Measurements from ENCODE around the gene TEAD4. TPM values are rescaled to one million over a fixed set of nuclear protein-coding genes. Genes with fewer than 3 reads are reported as not detected.

The TEAD4 gene
- total RNA-seq, 2 donors from 2014 or later: not detected

DNA sequence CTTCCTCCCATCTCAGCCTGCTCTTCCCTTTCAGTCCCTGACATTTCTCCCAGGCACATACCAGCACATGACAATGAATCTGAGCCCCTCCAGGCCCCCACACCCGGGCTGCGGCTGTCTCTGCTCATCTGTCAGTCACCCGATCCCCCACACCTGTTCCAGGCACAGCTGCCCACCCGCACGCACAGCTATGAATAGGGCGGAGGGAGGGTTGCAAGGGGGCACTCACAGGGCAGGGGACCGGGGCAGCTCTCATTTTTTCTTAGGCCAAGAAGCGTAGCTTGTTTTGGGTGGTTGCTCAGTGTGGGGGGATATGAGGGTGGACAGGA, 74.3 kb downstream of the TEAD4 start:
- Mint-ChIP-seq H3K4me1 (no peaks in the 10 kb centered on the region), H3K27me3 (peaks cover 13% of the 10 kb centered on the region), H3K36me3 (ENCODE audit: low read depth) (no peaks in the 10 kb centered on the region), H3K27ac (no peak overlapping the region), H3K4me3 (no peak overlapping the region)
- no peaks in the 10 kb centered on the region for H3K9me3 ChIP-seq (ENCODE audit: control insufficient read depth, low read length, poor library complexity, severe bottlenecking)
- ATAC-seq: no peak
- no peak for DNase-seq

DNA sequence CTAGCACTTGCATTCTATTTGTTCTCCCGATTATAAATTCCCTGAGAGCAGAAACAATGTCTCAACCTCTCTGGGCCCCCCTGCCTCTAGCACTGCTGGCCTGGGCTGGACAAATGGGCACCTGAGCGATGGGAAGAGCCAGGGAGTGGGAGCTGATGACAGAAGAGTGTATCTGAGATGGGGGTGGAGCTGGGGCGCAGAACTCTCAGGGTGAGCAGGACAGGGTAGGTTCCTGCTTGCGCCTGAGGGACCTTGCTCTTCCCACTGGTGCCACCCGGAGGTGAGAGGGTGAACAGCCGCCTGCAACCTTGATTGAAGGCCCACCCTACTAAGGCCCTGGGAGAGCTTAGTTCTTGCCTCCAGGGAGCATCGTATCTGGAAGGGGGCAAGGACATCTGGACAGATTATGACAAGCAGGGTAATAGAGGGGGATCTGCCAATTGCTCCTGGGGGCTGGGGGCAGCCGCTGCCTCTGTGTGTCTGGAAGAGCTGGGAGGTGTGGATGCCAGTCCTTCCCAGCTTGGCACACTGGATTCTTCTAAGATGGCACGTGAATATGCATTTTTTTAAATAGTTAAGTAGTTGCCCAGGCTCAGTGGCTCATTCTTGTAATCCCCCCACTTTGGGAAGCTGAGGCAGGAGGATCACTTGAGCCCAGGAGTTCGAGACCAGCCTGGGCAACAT, 75.0 kb downstream of the TEAD4 start:
- DNase-seq: no peak
- no peaks in the 10 kb centered on the region for H3K4me1 Mint-ChIP-seq
- no peaks in the 10 kb centered on the region for H3K9me3 ChIP-seq (ENCODE audit: control insufficient read depth, low read length, poor library complexity, severe bottlenecking)
- no peak overlapping the region for H3K27ac Mint-ChIP-seq
- H3K27me3 Mint-ChIP-seq: peaks cover 18% of the 10 kb centered on the region
- no peak overlapping the region for H3K4me3 Mint-ChIP-seq
- ATAC-seq: peak; percentile 48
- no peaks in the 10 kb centered on the region for H3K36me3 Mint-ChIP-seq (ENCODE audit: low read depth)

DNA sequence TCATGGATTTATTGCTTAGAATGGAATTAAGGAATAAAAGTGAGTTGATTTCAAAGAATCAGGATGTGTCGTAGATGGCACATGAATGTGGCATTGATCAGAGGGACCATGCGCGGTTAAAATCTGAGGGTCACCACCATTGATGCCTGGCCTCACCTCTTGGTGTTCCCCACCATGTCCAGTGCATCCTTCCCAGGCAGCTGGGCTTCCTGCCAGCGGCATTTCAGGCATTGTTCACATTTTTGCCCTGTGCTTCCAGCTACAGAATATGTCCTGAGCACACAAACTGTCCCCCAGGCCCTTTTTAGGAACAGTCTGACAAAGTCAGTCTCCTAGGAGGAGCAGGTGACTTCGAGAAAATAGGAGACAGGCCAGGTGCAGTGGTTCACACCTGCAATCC, 76.0 kb downstream of the TEAD4 start:
- peaks cover 24% of the 10 kb centered on the region for H3K27me3 Mint-ChIP-seq
- no peak for DNase-seq
- ATAC-seq: no peak
- H3K27ac Mint-ChIP-seq: no peak overlapping the region
- no peak overlapping the region for H3K4me3 Mint-ChIP-seq
- H3K4me1 Mint-ChIP-seq: no peaks in the 10 kb centered on the region
- no peaks in the 10 kb centered on the region for H3K36me3 Mint-ChIP-seq (ENCODE audit: low read depth)
- H3K9me3 ChIP-seq (ENCODE audit: control insufficient read depth, low read length, poor library complexity, severe bottlenecking): no peaks in the 10 kb centered on the region

DNA sequence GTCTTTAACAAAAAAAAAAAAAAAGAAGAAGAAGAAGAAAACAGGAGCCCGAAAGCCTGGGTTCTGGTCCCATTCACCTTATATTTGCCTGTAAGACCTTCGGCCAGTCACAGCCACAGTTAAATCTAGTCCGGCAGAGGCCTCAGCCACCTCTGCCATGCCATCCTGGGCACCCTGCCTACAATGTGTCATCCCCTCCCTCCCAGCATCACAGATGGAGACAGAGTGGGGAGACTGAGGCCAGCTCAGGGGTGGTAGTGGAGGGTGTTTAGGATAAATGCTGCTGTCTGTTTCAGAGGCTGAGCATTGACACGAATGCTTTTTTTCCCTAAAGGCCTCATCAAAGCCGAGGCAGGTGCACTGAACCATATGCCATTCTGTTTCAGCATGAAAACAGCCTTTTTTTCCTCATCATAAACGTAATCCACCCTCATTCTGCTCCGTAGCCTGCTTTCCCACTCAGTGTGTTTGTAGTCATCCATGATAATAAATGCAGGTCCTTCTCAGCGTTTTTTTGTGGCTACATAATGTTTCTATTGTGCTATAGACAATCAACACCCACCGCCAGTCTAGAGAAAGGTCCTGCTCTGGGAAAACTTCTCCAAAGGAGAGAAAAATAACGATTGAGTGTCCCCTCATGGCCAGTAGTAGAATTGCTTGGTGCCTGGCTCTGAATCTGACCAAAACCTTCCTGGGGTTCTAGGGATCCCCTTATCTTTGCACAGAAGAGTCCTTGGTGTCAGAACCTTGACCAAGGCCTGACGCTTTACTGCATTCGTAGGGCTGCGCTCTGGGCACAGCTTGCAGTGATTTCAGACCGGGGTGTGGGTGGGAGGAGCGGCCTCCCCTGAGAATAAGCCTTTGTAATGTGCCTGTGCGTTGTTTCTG, 76.9 kb downstream of the TEAD4 start:
- DNase-seq (no peak), ATAC-seq (no peak)
- H3K4me3 Mint-ChIP-seq: no peak overlapping the region

DNA sequence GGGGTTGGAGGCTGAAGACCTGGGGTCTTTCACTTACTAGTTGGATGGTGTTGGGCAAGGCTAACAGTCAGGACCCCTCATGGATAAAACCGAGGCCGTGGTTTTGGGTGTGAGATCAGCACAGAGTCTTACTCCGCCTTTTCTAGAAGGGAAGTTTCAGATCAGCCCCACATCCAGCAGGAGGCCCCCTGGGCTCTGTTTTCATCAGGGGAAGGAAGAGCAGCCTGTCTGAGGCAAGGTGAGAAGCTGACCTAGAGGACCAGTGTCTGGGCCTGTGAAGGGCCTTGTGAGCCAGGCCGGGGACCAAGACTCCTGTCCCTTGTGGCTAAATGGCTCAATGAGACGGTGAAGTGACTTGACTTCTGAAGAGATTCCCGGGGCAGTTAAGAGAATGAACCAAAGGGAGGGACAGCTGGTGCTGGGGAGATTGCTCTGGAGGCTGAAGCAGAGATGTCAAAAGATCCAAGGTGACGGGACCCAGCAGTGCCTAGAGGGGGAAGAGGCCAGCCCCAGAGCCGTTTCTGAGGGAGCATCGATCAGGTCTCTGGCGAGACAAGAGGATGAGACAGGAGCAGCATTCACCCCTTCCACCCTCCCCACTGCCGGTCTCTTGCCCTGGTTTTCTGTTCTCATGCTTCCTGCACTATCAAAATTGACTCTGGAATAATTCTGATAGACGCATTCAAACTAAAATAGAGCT, 77.9 kb downstream of the TEAD4 start:
- Mint-ChIP-seq H3K4me3 (no peak overlapping the region), H3K36me3 (ENCODE audit: low read depth) (no peaks in the 10 kb centered on the region), H3K27ac (peak overlapping the region; percentile 82), H3K4me1 (no peaks in the 10 kb centered on the region), H3K27me3 (peaks cover 30% of the 10 kb centered on the region)
- no peak for ATAC-seq
- no peak for DNase-seq
- no peaks in the 10 kb centered on the region for H3K9me3 ChIP-seq (ENCODE audit: control insufficient read depth, low read length, poor library complexity, severe bottlenecking)

More for the DNA sequence above, 76.9 kb downstream of the TEAD4 start:
- Mint-ChIP-seq H3K27me3 (peaks cover 25% of the 10 kb centered on the region), H3K4me1 (no peaks in the 10 kb centered on the region), H3K27ac (peak overlapping the region; percentile 82), H3K36me3 (ENCODE audit: low read depth) (no peaks in the 10 kb centered on the region)
- no peaks in the 10 kb centered on the region for H3K9me3 ChIP-seq (ENCODE audit: control insufficient read depth, low read length, poor library complexity, severe bottlenecking)

DNA sequence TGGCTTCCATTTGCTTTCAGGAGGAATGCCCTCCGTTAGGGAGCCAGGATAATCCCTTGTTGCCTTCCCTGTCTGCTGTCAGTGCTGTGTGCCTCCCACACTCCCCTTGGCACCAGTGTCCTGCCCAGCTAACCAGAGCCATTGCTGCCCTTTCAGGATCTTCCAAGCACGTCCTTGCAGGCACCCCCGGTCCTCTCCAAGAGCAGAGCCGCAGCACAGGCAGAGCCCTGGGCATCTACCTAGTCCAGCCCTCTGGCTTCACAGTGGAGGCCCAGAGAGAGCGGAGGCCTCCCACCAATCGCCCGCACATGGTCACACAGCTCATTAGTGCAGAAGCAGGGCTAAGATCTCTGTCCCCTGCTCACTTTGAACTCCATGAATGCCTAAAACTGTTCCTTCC, 79.0 kb downstream of the TEAD4 start:
- Mint-ChIP-seq H3K4me1 (peaks cover 2% of the 10 kb centered on the region), H3K27ac (no peak overlapping the region), H3K4me3 (no peak overlapping the region), H3K27me3 (peaks cover 37% of the 10 kb centered on the region), H3K36me3 (ENCODE audit: low read depth) (no peaks in the 10 kb centered on the region)
- ATAC-seq (no peak), DNase-seq (no peak)
- no peaks in the 10 kb centered on the region for H3K9me3 ChIP-seq (ENCODE audit: control insufficient read depth, low read length, poor library complexity, severe bottlenecking)

DNA sequence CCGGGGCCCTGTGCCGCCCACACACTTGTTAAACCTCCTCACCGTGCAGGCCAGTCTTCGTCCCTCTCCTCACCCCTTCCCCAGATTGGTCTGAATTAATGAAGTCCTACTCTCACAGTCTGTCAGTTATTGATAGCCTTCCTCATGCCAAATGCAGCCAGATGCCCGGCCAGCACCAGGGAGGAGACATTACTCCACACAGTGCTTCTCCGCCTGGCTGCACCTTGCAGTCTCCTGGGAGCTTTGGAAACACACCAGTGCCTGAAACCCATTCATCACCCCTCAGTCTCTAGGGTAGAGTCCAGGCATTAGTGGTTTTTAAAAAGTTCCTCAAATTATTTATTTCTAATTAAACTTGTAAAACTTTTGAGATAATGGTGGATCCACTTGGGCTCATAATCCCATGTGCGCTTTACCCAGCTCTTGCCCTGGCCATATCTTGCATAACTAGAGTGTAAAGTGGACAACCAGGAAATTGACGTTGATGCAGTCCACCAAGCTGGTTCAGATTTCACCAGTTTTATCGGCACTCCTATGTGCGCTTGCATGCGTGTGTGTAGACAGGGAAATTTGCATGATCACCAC, 79.8 kb downstream of the TEAD4 start:
- DNase-seq: no peak
- no peaks in the 10 kb centered on the region for H3K9me3 ChIP-seq (ENCODE audit: control insufficient read depth, low read length, poor library complexity, severe bottlenecking)
- no peak overlapping the region for H3K4me3 Mint-ChIP-seq
- H3K27me3 Mint-ChIP-seq: peaks cover 39% of the 10 kb centered on the region
- peaks cover 2% of the 10 kb centered on the region for H3K4me1 Mint-ChIP-seq
- H3K36me3 Mint-ChIP-seq (ENCODE audit: low read depth): no peaks in the 10 kb centered on the region
- no peak overlapping the region for H3K27ac Mint-ChIP-seq
- ATAC-seq: no peak

DNA sequence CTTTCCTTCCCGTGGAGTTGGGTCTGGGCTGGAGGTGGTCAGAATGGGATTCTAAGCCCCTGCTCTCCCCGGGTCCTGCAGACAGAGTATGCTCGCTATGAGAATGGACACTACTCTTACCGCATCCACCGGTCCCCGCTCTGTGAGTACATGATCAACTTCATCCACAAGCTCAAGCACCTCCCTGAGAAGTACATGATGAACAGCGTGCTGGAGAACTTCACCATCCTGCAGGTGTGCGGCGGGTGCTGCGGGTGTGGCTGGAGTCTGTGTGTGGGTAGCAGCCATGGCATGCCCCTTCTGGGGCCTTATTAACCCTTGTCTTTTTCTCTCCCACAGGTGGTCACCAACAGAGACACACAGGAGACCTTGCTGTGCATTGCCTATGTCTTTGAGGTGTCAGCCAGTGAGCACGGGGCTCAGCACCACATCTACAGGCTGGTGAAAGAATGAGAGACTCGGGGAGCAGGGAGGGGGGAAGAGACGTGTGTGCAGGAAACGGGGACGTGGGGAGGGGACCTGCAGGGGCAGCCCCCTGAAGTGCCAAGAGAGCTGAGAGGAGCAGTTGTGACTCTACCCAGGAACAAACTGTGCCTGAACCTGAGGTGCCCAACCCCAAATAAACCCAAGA, 80.9 kb downstream of the TEAD4 start:
- no peak overlapping the region for H3K27ac Mint-ChIP-seq
- H3K4me1 Mint-ChIP-seq: peaks cover 2% of the 10 kb centered on the region

DNA sequence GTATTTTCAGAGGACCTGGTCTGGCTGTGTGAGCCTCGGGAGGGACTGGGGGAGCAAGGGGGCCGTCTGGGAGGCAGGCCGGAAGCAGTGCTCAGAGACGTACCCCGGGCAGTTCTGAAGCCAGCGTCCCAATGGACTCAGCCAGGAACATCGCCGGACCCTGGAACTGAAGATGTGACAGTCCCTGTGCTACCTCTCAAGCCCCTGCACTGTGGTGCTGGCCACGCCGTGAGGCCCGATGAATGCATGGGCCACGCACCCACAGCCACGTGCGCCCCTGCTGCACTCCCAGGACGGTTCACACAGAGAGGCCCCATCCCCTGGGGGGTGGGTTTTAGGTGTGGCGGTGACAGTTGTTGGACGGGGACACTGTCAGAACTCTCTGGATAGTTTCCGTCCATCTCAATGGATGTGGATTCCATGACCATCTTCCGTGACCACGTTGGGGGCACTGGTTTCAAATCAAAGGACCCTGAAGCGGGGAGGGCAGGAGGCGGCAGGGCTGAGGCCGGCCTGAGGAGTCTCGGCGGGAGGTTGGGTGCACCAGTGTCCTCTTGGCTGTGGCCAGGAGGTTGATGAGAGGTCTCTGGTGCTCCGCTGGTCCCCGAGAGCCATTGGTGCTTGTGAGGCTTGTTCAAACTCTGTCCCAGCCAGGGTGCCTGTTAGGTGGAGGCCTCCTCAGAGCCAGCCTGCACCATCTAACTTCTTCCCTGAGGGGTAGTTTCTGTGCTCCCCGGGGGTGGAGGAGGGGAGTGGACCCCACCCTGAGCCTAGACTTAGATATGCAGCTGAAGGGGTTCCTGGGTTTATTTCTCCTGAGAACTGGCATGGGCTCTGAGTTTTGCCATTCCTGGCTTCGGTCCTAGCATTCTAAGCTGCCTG, 81.7 kb downstream of the TEAD4 start:
- Mint-ChIP-seq H3K4me3 (no peak overlapping the region), H3K4me1 (peaks cover 2% of the 10 kb centered on the region), H3K27me3 (peaks cover 45% of the 10 kb centered on the region), H3K36me3 (ENCODE audit: low read depth) (no peaks in the 10 kb centered on the region), H3K27ac (no peak overlapping the region)
- ATAC-seq (no peak), DNase-seq (no peak)
- no peaks in the 10 kb centered on the region for H3K9me3 ChIP-seq (ENCODE audit: control insufficient read depth, low read length, poor library complexity, severe bottlenecking)

More for the DNA sequence above, 80.9 kb downstream of the TEAD4 start:
- Mint-ChIP-seq H3K36me3 (ENCODE audit: low read depth) (no peaks in the 10 kb centered on the region), H3K27me3 (peaks cover 44% of the 10 kb centered on the region), H3K4me3 (no peak overlapping the region)
- no peaks in the 10 kb centered on the region for H3K9me3 ChIP-seq (ENCODE audit: control insufficient read depth, low read length, poor library complexity, severe bottlenecking)
- ATAC-seq (no peak), DNase-seq (no peak)

DNA sequence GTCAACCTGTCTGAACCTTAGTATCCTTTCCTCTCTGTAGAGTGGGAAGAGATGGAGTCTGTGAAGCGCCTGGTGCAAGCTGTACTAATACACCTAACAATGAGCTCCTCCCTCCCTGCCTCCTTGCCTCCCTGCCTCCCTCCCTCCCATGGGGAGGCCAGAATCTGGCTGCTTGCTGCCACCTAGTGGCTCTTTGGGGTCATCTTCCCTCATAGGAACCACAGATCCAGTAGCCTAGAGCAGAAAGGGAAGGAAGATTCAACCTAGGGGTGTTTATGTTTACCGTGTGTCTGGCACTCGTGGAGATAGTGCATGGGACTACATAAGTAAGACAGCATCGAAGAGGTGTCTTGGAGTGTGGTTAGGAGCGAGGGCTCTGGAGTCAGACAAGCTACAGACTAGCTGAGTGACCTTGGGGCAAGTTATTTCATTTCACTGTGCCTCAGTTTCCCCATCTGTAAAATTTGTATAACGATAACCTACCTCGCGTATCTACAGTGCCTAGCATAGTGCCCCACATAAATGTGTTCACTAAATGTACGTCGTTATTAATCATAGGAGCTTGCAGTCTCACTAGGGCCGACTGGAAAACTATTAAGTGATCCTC, 82.5 kb downstream of the TEAD4 start:
- Mint-ChIP-seq H3K36me3 (ENCODE audit: low read depth) (no peaks in the 10 kb centered on the region), H3K4me1 (peaks cover 2% of the 10 kb centered on the region), H3K4me3 (no peak overlapping the region), H3K27ac (no peak overlapping the region), H3K27me3 (peaks cover 45% of the 10 kb centered on the region)
- ATAC-seq (peak; percentile 80), DNase-seq (peak in 1 of 3 donors; percentile 21)
- H3K9me3 ChIP-seq (ENCODE audit: control insufficient read depth, low read length, poor library complexity, severe bottlenecking): no peaks in the 10 kb centered on the region

DNA sequence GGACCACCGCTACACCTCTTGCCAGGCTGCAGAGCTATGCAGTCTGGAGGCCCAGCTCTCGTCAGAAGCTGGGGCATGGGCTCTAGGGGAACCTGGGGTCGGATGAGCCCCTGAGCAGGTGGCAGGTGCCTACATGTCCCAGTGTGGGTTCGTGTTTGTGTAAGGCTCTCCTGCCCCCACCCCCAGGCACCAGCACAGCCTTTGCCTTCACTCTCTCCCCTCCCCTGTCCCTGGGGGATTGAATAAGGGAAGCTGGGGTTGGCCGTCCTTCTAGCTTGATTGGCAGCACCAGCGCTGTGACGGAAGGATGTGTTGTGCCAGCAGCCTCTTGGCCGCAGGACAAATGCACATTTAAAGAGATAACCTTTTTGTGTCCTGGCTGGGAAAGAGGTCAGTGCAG, 83.2 kb downstream of the TEAD4 start:
- Mint-ChIP-seq H3K27ac (no peak overlapping the region), H3K27me3 (peaks cover 45% of the 10 kb centered on the region), H3K4me1 (peaks cover 2% of the 10 kb centered on the region), H3K36me3 (ENCODE audit: low read depth) (no peaks in the 10 kb centered on the region), H3K4me3 (no peak overlapping the region)
- ATAC-seq (peak; percentile 54), DNase-seq (no peak)
- H3K9me3 ChIP-seq (ENCODE audit: control insufficient read depth, low read length, poor library complexity, severe bottlenecking): no peaks in the 10 kb centered on the region

DNA sequence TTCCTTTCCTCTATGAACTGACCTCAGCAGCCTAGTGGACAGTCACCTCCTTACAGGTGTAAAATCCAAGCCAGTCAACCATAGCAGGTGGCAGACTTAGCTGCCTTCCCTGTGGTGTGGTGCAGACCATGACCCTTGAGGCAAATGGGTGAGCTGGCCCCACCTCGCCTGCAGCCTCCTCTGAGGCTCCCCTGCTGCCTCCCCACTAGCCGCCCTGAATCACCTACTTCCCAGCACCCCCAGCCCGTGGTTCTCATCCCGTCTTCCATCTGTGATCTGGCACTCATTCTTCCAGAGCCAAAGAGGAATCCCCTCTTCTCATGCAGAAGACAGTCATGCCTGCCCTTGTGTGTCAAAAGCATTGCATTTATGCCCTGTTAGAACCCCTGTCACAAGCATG, 83.6 kb downstream of the TEAD4 start:
- Mint-ChIP-seq H3K27me3 (peaks cover 50% of the 10 kb centered on the region), H3K27ac (no peak overlapping the region), H3K4me3 (no peak overlapping the region), H3K4me1 (peaks cover 2% of the 10 kb centered on the region), H3K36me3 (ENCODE audit: low read depth) (no peaks in the 10 kb centered on the region)
- ATAC-seq (no peak), DNase-seq (no peak)
- no peaks in the 10 kb centered on the region for H3K9me3 ChIP-seq (ENCODE audit: control insufficient read depth, low read length, poor library complexity, severe bottlenecking)

All from T-helper 17 cell (primary cell).